Measurements from ENCODE around the gene C2CD2.

DNA sequence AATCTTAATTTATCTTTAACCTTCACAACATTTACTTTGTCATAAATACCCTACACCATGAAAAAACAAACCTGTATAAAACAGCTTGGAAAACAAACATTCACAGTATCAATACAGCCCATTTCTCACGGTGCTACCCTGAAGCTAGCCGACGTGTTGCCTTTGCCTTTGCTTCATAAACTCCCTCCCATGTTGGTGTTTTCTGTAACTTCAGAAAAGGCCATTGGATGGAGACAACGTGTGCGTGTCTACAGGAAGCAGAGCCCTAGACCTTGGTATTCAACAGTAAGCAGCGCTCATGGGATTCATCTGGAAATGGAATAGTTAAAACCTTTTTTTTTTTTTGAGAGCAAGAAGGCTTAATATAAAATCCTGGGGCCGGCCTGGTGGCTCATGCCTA lies 67.5 kb downstream of the C2CD2 start:
- TF ChIP-seq, protein P1, sequence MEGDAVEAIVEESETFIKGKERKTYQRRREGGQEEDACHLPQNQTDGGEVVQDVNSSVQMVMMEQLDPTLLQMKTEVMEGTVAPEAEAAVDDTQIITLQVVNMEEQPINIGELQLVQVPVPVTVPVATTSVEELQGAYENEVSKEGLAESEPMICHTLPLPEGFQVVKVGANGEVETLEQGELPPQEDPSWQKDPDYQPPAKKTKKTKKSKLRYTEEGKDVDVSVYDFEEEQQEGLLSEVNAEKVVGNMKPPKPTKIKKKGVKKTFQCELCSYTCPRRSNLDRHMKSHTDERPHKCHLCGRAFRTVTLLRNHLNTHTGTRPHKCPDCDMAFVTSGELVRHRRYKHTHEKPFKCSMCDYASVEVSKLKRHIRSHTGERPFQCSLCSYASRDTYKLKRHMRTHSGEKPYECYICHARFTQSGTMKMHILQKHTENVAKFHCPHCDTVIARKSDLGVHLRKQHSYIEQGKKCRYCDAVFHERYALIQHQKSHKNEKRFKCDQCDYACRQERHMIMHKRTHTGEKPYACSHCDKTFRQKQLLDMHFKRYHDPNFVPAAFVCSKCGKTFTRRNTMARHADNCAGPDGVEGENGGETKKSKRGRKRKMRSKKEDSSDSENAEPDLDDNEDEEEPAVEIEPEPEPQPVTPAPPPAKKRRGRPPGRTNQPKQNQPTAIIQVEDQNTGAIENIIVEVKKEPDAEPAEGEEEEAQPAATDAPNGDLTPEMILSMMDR (IDR thresholded peaks at IDR 0.05) = no peak
- TF ChIP-seq POLR2A (IDR thresholded peaks at IDR 0.05) (no peak), EP300 (IDR thresholded peaks at IDR 0.05) (no peak), POLR2AphosphoS5 (IDR thresholded peaks at IDR 0.05) (no peak)

Measured in suprapubic skin (tissue), 4 donors.